ENCODE results near the gene LMO4. TPM values are rescaled to one million over a fixed set of nuclear protein-coding genes. Genes with fewer than 3 reads are reported as not detected.

LMO4 gene
- total RNA-seq (35.7 and 40.1 TPM in 2 replicates), polyA plus RNA-seq (46.0 and 46.8 TPM in 2 replicates), polyA minus RNA-seq (24.1 and 25.0 TPM in 2 replicates)
- 33.1 TPM for total RNA-seq (2013)

- Mint-ChIP-seq H3K4me1 (peaks cover 54% of the 10 kb centered on the region), H3K4me3 (peak within 1 kb of the TSS; percentile 92), H3K27me3 (no peaks in the 10 kb centered on the region), H3K9me3 (ENCODE audit: insufficient read depth) (no peaks in the 10 kb centered on the region), H3K27ac (peak within 1 kb of the TSS; percentile 99)
- CTCF ChIA-PET, result interaction anchor here (0.6 to 10.2 kb wide), 8 partner anchors 12 to 625 kb away, joined by 3 to 150 read pairs (median 4); partner anchors contain the start of gene SELENOF
- Histone ChIP-seq H3K36me3 (replicated peaks in 1 of 2; ENCODE audit: control extremely low read depth in 1 of 2, control insufficient read depth in 1 of 2, extremely low read depth in 1 of 2, insufficient read depth in 2 of 2, low read length in 1 of 2) (no peaks in the 10 kb centered on the region), H3K4me2 (replicated peaks; ENCODE audit: low read depth, low read length, poor library complexity, severe bottlenecking) (peak within 1 kb of the TSS; percentile 95), H3K4me1 (ENCODE audit: control insufficient read depth in 2 of 2, insufficient read depth in 2 of 2, low read length in 2 of 2) (peaks cover 33 to 34% of the 10 kb centered on the region in 2 donors), H3K27me3 (replicated peaks in 1 of 4; ENCODE audit: control extremely low read depth in 1 of 4, control insufficient read depth in 3 of 4, insufficient read depth in 4 of 4, low read length in 3 of 4) (no peaks in the 10 kb centered on the region), H3K4me3 (ENCODE audit: control extremely low read depth in 1 of 5, extremely low read depth in 1 of 5, insufficient read depth in 1 of 5, low read depth in 2 of 5, low read length in 4 of 5) (peak within 1 kb of the TSS; percentile 71 to 93 (median 76)), H2AFZ (ENCODE audit: insufficient read depth, low read depth, low read length, poor library complexity, severe bottlenecking) (peak within 1 kb of the TSS; percentile 86), H3K27ac (ENCODE audit: low read length in 2 of 2) (peak within 1 kb of the TSS; percentile 80 to 89), H3K9me3 (ENCODE audit: control extremely low read depth in 1 of 3, control insufficient read depth in 2 of 3, insufficient read depth in 1 of 3, low read length in 2 of 3) (no peaks in the 10 kb centered on the region), H4K20me1 (ENCODE audit: control insufficient read depth, insufficient read depth, low read length, poor library complexity, severe bottlenecking) (no peaks in the 10 kb centered on the region), H3K79me2 (ENCODE audit: control insufficient read depth, insufficient read depth, low read length) (peaks cover 10% of the 10 kb centered on the region), H3K9ac (ENCODE audit: low read length) (peak within 1 kb of the TSS; percentile 85)
- DNase-seq (peak; percentile 95), ATAC-seq (ENCODE audit: low read depth) (peak; percentile 75)
- intact Hi-C loops (cut with micrococcal nuclease), result loop anchor here (1.0 to 10.0 kb wide), 7 partner anchors 8 to 1356 kb away; partner anchors contain the start of gene PKN2
- TF ChIP-seq CTCF (IDR thresholded peaks at IDR 0.05) (no peak), EZH2 (IDR thresholded peaks at IDR 0.05; ENCODE audit: borderline replicate concordance, insufficient read depth, low read depth, low read length, poor library complexity, severe bottlenecking) (no peak)
- POLR2A ChIA-PET, result interaction anchor here (0.7 to 1.0 kb wide), 5 partner anchors 15 to 632 kb away, joined by 3 to 4 read pairs (median 3); partner anchors contain the start of gene SH3GLB1
- under 1% methylated on average over 88 of the region's 93 CpGs for WGBS (ENCODE audit: insufficient coverage)
Measured at GRCh38 chr1:87328272-87329050, at the start of gene LMO4. Gene LMO4 (plus strand): TSS chr1:87328880. CDS start chr1:87332016, 3,136 bp downstream.

- Histone ChIP-seq H3K36me3 (replicated peaks in 1 of 2; ENCODE audit: control extremely low read depth in 1 of 2, control insufficient read depth in 1 of 2, extremely low read depth in 1 of 2, insufficient read depth in 2 of 2, low read length in 1 of 2) (no peaks in the 10 kb centered on the region), H3K9ac (ENCODE audit: low read length) (no peak overlapping the region), H3K27ac (ENCODE audit: low read length in 2 of 2) (no peak overlapping the region), H3K9me3 (ENCODE audit: control extremely low read depth in 1 of 3, control insufficient read depth in 2 of 3, insufficient read depth in 1 of 3, low read length in 2 of 3) (no peaks in the 10 kb centered on the region), H4K20me1 (ENCODE audit: control insufficient read depth, insufficient read depth, low read length, poor library complexity, severe bottlenecking) (no peaks in the 10 kb centered on the region), H3K4me3 (ENCODE audit: control extremely low read depth in 1 of 5, extremely low read depth in 1 of 5, insufficient read depth in 1 of 5, low read depth in 2 of 5, low read length in 4 of 5) (no peak overlapping the region), H2AFZ (ENCODE audit: insufficient read depth, low read depth, low read length, poor library complexity, severe bottlenecking) (no peak overlapping the region), H3K4me2 (replicated peaks; ENCODE audit: low read depth, low read length, poor library complexity, severe bottlenecking) (no peak overlapping the region), H3K4me1 (ENCODE audit: control insufficient read depth in 2 of 2, insufficient read depth in 2 of 2, low read length in 2 of 2) (no peaks in the 10 kb centered on the region), H3K27me3 (replicated peaks in 1 of 4; ENCODE audit: control extremely low read depth in 1 of 4, control insufficient read depth in 3 of 4, insufficient read depth in 4 of 4, low read length in 3 of 4) (no peaks in the 10 kb centered on the region), H3K79me2 (ENCODE audit: control insufficient read depth, insufficient read depth, low read length) (no peaks in the 10 kb centered on the region)
- Mint-ChIP-seq H3K27me3 (no peaks in the 10 kb centered on the region), H3K4me1 (no peaks in the 10 kb centered on the region), H3K9me3 (ENCODE audit: insufficient read depth) (no peaks in the 10 kb centered on the region), H3K27ac (no peak overlapping the region), H3K4me3 (no peak overlapping the region)
- intact Hi-C loops (cut with micrococcal nuclease), result no loop called here
- POLR2A ChIA-PET, result no interaction called here
- 100% methylated on average over 2 of the region's 2 CpGs for WGBS (ENCODE audit: insufficient coverage)
- TF ChIP-seq CTCF (IDR thresholded peaks at IDR 0.05), result no peak
- TF ChIP-seq EZH2 (IDR thresholded peaks at IDR 0.05; ENCODE audit: borderline replicate concordance, insufficient read depth, low read depth, low read length, poor library complexity, severe bottlenecking), result no peak
- ATAC-seq (ENCODE audit: low read depth) (no peak), DNase-seq (no peak)
- CTCF ChIA-PET, result interaction anchor here (2.0 kb wide), 1 partner anchor 14 kb away, joined by 9 read pairs; no protein-coding TSS in a partner anchor
Measured at GRCh38 chr1:87279536-87279875, 49.2 kb upstream of the LMO4 start.
